GM12878 (cell line): ENCODE results near the gene ZCCHC2. TPM values are rescaled to one million over a fixed set of nuclear protein-coding genes. Genes with fewer than 3 reads are reported as not detected.

Experiments
- ATAC-seq: fragments of 200-7000 bp; cut with Tn5 transposase; 3 replicates; pipeline ENCODE4 v1.9.1; 2020; ENCODE audit warnings: mild to moderate bottlenecking, moderate library complexity
- BruUV-seq: library from RNA; stranded (reverse); fragments of 400-500 nt; replicated peaks from 2 replicates; lab custom pipeline; 2021; lab: Mats Ljungman, UMichigan
- CTCF ChIA-PET: fragments of 300-600 bp; sonication (Branson Sonifier 250); formaldehyde crosslinking; extraction: SDS; loops from one replicate; lab custom pipeline; 2021; ENCODE audit warnings: inconsistent platforms; lab: Yijun Ruan, JAX
- POLR2A ChIA-PET: fragments of 350-600 bp; formaldehyde crosslinking; extraction: SDS; loops from one replicate; lab custom pipeline; 2021; ENCODE audit warnings: inconsistent platforms; lab: Charles Lee
- RAD21 ChIA-PET: fragments of 300-600 bp; sonication (Branson Sonifier 250); formaldehyde crosslinking; loops from one replicate; lab custom pipeline; 2023; ENCODE audit warnings: antibody characterized with exemption; ENCODE audit not compliant: unreplicated experiment; lab: Charles Lee
- SMC1A ChIA-PET: fragments of 300-600 bp; sonication (Branson Sonifier 250); formaldehyde crosslinking; loops from one replicate; lab custom pipeline; 2023; ENCODE audit not compliant: unreplicated experiment, uncharacterized antibody; lab: Charles Lee
- DNase-seq: peaks from one replicate; pipeline ENCODE4 v3.0.0-alpha.2; 2011; ENCODE audit warnings: low read depth, low spot score
- FAIRE-seq: peaks from 3 replicates; lab custom pipeline; 2011; peaks lifted over from hg19 to GRCh38; lab: Jason Lieb, UNC
- H2AFZ ChIP-seq: 2 replicates; pipeline ENCODE4 v1.6.0; 2011; ENCODE audit warnings: low read depth, low read length, control low read depth; ENCODE audit not compliant: control insufficient read depth
- H3K27ac ChIP-seq: 2 replicates; pipeline ENCODE4 v1.5.1; 2011; ENCODE audit warnings: control low read depth; ENCODE audit not compliant: control insufficient read depth, insufficient read depth
- H3K27me3 ChIP-seq, 2 experiments: replicated peaks in 1 of 2; 2 replicates each; pipeline versions ENCODE4 v1.6.0 to v1.6.1; 2011; ENCODE audit warnings: low read length in 1 of 2; ENCODE audit not compliant: control insufficient read depth in 2 of 2, insufficient read depth in 2 of 2
- H3K36me3 ChIP-seq, 2 experiments: 2 replicates each; pipeline ENCODE4 v1.5.1; 2011; ENCODE audit warnings: low read length in 1 of 2; ENCODE audit not compliant: control insufficient read depth in 2 of 2, insufficient read depth in 2 of 2
- H3K4me1 ChIP-seq: 2 replicates; pipeline ENCODE4 v1.6.1; 2011; ENCODE audit warnings: mild to moderate bottlenecking, low read length, moderate library complexity, mixed read lengths; ENCODE audit not compliant: control insufficient read depth, insufficient read depth
- H3K4me2 ChIP-seq: 2 replicates; pipeline ENCODE4 v1.6.0; 2011; ENCODE audit warnings: control low read depth; ENCODE audit not compliant: control insufficient read depth, insufficient read depth
- H3K4me3 ChIP-seq: fragments of 200-600 bp; sonication (generic); 2 replicates; pipeline ENCODE4 v1.5.1; 2016
- H3K79me2 ChIP-seq: 2 replicates; pipeline ENCODE4 v1.6.0; 2011; ENCODE audit warnings: low read length; ENCODE audit not compliant: control insufficient read depth, insufficient read depth
- H3K9ac ChIP-seq: 2 replicates; pipeline ENCODE4 v1.8.0; 2011; ENCODE audit warnings: low read length, control low read depth, mixed read lengths; ENCODE audit not compliant: control insufficient read depth, insufficient read depth
- H3K9me3 ChIP-seq: replicated peaks from 3 replicates; pipeline ENCODE4 v1.5.1; 2011; ENCODE audit warnings: mild to moderate bottlenecking, low read length; ENCODE audit not compliant: control insufficient read depth, insufficient read depth
- H4K20me1 ChIP-seq: 2 replicates; pipeline ENCODE4 v1.6.0; 2011; ENCODE audit not compliant: control insufficient read depth, insufficient read depth
- CHD1 ChIP-seq: IDR thresholded peaks from 2 replicates; pipeline ENCODE4 v1.6.1; 2012; ENCODE audit warnings: low read depth, low read length, improper control_type of control experiment
- ESRRA ChIP-seq: IDR thresholded peaks from 2 replicates; pipeline ENCODE4 v1.6.1; 2012; ENCODE audit warnings: mild to moderate bottlenecking, low read length, improper control_type of control experiment
- ETV6 ChIP-seq, 2 experiments: fragments of 450-650 bp in 1 of 2; IDR thresholded peaks in 1 of 2; conservative IDR thresholded peaks in 1 of 2; 2 replicates each; pipeline ENCODE4 v1.6.1; 2014; ENCODE audit warnings: antibody characterized with exemption in 1 of 2, borderline replicate concordance in 1 of 2, low read depth in 1 of 2, mild to moderate bottlenecking in 1 of 2, moderate library complexity in 1 of 2
- FOXM1 ChIP-seq: IDR thresholded peaks from 2 replicates; pipeline ENCODE4 v1.6.1; 2012; ENCODE audit warnings: low read depth, mild to moderate bottlenecking, inconsistent platforms, low read length, moderate library complexity
- GABPA ChIP-seq: IDR thresholded peaks from 2 replicates; pipeline ENCODE4 v1.6.1; 2014; ENCODE audit warnings: antibody characterized with exemption, low read depth, mild to moderate bottlenecking, inconsistent platforms
- HDGF ChIP-seq: fragments of 450-650 bp; IDR thresholded peaks from 2 replicates; pipeline ENCODE4 v1.6.1; 2016; ENCODE audit warnings: antibody characterized with exemption
- NRF1 ChIP-seq: conservative IDR thresholded peaks from 2 replicates; pipeline ENCODE4 v1.6.1; 2011; ENCODE audit warnings: mild to moderate bottlenecking, low read depth, low read length, improper control_type of control experiment
- SMC3 ChIP-seq: IDR thresholded peaks from 2 replicates; pipeline ENCODE4 v1.6.1; 2011; ENCODE audit warnings: low read length, improper control_type of control experiment, borderline replicate concordance
- SUPT20H ChIP-seq: IDR thresholded peaks from 2 replicates; pipeline ENCODE4 v1.6.1; 2011; ENCODE audit warnings: low read depth, mild to moderate bottlenecking, low read length, moderate library complexity, borderline replicate concordance; ENCODE audit not compliant: control insufficient read depth
- TBL1XR1 ChIP-seq: IDR thresholded peaks from 2 replicates; pipeline ENCODE4 v1.6.1; 2012; ENCODE audit warnings: low read depth, low read length, improper control_type of control experiment
- WGBS: methylation state at CpG from one replicate; pipeline ENCODE4 v1.1.6; 2016; ENCODE audit warnings: low lambda C conversion rate; ENCODE audit not compliant: insufficient replicate concordance, insufficient coverage; ENCODE audit errors: missing lambda C conversion rate; 5-methylcytosine and 5-hydroxymethylcytosine counted together
- in situ Hi-C: fragments of 300-500 bp; cut with MboI; formaldehyde crosslinking; loops from 9 replicates; pipeline ENCODE4 v1.14.3; 2018; ENCODE audit warnings: mixed read lengths
- intact Hi-C: fragments of 100-400 bp; cut with micrococcal nuclease; formaldehyde crosslinking; loops from one replicate; pipeline ENCODE4 v1.14.2; 2022; ENCODE audit not compliant: unreplicated experiment
- polyA plus RNA-seq, 11 experiments: library from polyadenylated mRNA; depleted of rRNA in 4 of 11; unstranded in 6 of 11; stranded (reverse) in 5 of 11; fragments of >200 nt; fragmentation: Nextera tagmentation in 4 of 11; fragmentation: Illumina TruSeq in 1 of 11; extraction: Ambion mirVana in 4 of 11; extraction: Trizol in 1 of 11; gene quantifications; 1 replicate in 1 of 11; 2 replicates in 10 of 11; pipeline versions ENCODE4 v1.2.1 to v1.2.3, GENCODE V29; 2011 to 2016; ENCODE audit warnings: inconsistent platforms in 2 of 11, missing spikeins in 2 of 11, low read depth in 1 of 11
- total RNA-seq, 4 experiments: library from RNA; depleted of rRNA in 3 of 4; stranded (reverse); fragments of >200 nt in 3 of 4; fragmentation: Illumina TruSeq in 1 of 4; extraction: Trizol in 1 of 4; gene quantifications; 2 replicates each; pipeline versions ENCODE4 v1.2.1 to v1.2.3, GENCODE V29; 2013 to 2021
- TF ChIP-seq, protein P1 (sequence below): fragments of 450-650 bp; IDR thresholded peaks from 2 replicates; pipeline ENCODE4 v1.6.1; 2017; ENCODE audit warnings: borderline replicate concordance
- TF ChIP-seq, protein P2 (sequence below): fragments of 450-650 bp; IDR thresholded peaks from 2 replicates; pipeline ENCODE4 v1.6.1; 2017; ENCODE audit warnings: mild to moderate bottlenecking
- TF ChIP-seq, protein P3 (sequence below): IDR thresholded peaks from 2 replicates; pipeline ENCODE4 v1.6.1; 2011; ENCODE audit warnings: borderline replicate concordance, low read depth, mild to moderate bottlenecking, moderate library complexity, low read length; ENCODE audit not compliant: insufficient read depth, poor library complexity, severe bottlenecking

ZCCHC2 gene
- total and polyA plus RNA-seq, 10 of the 15 experiments (the other 5 are each of a cell fraction or from before 2014, with no cell fraction given) = 1.7 to 17.4 (median 8.6) TPM

DNA sequence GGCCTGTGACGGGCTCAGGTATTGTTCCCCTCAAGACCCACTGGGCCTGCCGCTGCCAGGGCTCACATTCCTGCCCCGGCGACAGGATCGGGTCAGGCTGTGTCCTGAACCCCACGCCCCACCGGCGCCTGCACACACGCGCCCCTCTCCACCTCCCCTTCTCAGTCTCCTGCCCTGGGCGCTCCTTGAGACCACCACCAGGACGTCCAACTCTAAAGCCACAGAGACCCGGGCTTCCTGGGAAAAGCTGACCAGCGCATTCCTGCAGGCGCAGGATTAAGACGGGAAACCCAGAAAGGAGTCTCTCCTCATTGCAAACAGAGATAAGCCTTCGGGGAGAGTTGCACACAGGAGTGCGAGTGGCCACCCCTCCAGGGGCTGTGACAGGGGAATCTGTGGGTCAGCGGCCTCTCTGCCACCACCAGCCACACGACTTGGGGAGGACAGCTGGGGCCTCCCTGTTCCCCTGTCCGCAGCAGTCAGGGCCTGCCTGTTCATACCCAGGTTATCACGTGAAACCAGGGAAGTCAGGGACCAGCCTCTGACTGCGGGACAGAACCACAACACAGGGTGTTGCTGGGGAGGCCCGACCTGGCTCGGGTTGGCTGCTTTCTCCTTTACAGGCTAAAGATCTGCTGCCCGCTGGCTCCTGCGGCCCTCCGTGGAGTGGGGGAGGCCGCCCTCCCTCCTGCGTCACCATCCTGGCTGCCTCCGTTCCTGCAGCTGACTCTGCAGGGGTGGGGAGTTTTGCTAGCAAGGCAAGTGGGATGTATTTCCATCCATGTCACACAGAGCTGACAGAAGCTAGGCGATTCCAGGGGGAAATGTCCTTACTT lies 88.8 kb downstream of the ZCCHC2 start:
- intact Hi-C loops = no loop called here
- no peak overlapping the region for H3K4me2 ChIP-seq
- no TSS peak for BruUV-seq
- WGBS = 60% methylated on average over 32 of the region's 32 CpGs
- POLR2A ChIA-PET = no interaction called here
- TF ChIP-seq, protein P1, sequence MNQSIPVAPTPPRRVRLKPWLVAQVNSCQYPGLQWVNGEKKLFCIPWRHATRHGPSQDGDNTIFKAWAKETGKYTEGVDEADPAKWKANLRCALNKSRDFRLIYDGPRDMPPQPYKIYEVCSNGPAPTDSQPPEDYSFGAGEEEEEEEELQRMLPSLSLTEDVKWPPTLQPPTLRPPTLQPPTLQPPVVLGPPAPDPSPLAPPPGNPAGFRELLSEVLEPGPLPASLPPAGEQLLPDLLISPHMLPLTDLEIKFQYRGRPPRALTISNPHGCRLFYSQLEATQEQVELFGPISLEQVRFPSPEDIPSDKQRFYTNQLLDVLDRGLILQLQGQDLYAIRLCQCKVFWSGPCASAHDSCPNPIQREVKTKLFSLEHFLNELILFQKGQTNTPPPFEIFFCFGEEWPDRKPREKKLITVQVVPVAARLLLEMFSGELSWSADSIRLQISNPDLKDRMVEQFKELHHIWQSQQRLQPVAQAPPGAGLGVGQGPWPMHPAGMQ = no peak
- no peak for TF ChIP-seq SMC3
- TF ChIP-seq, protein P2, sequence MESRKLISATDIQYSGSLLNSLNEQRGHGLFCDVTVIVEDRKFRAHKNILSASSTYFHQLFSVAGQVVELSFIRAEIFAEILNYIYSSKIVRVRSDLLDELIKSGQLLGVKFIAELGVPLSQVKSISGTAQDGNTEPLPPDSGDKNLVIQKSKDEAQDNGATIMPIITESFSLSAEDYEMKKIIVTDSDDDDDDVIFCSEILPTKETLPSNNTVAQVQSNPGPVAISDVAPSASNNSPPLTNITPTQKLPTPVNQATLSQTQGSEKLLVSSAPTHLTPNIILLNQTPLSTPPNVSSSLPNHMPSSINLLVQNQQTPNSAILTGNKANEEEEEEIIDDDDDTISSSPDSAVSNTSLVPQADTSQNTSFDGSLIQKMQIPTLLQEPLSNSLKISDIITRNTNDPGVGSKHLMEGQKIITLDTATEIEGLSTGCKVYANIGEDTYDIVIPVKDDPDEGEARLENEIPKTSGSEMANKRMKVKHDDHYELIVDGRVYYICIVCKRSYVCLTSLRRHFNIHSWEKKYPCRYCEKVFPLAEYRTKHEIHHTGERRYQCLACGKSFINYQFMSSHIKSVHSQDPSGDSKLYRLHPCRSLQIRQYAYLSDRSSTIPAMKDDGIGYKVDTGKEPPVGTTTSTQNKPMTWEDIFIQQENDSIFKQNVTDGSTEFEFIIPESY = no peak
- no peak for TF ChIP-seq ETV6 (conservative IDR thresholded peaks at IDR 0.05 in 1 of 2, IDR thresholded peaks at IDR 0.05 in 1 of 2; ENCODE audit: borderline replicate concordance in 1 of 2, low read depth in 1 of 2)
- TF ChIP-seq HDGF = no peak
- no peak for TF ChIP-seq FOXM1
- no peak for TF ChIP-seq SUPT20H
- no peak for TF ChIP-seq ESRRA
- TF ChIP-seq CHD1 = no peak
- TF ChIP-seq, protein P3, sequence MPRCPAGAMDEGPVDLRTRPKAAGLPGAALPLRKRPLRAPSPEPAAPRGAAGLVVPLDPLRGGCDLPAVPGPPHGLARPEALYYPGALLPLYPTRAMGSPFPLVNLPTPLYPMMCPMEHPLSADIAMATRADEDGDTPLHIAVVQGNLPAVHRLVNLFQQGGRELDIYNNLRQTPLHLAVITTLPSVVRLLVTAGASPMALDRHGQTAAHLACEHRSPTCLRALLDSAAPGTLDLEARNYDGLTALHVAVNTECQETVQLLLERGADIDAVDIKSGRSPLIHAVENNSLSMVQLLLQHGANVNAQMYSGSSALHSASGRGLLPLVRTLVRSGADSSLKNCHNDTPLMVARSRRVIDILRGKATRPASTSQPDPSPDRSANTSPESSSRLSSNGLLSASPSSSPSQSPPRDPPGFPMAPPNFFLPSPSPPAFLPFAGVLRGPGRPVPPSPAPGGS = no peak
- TF ChIP-seq TBL1XR1 = no peak
- TF ChIP-seq NRF1 = no peak
- TF ChIP-seq GABPA = no peak
- TF ChIP-seq, all 136 proteins: peak for 0
- RAD21 ChIA-PET = no interaction called here
- no peak overlapping the region for H3K27ac ChIP-seq
- FAIRE-seq (no peak), ATAC-seq (no peak), DNase-seq (no peak)
- no peaks in the 10 kb centered on the region for H3K79me2 ChIP-seq
- H3K36me3 ChIP-seq = no peaks in the 10 kb centered on the region
- SMC1A ChIA-PET = interaction anchor here (1.5 kb wide), 1 partner anchor 175 kb away, joined by 3 read pairs; no protein-coding TSS in a partner anchor
- in situ Hi-C loops = no loop called here
- CTCF ChIA-PET = interaction anchor here (1.4 kb wide), 1 partner anchor 26 kb away, joined by 5 read pairs; no protein-coding TSS in a partner anchor
- no peak overlapping the region for H3K9ac ChIP-seq
- no peaks in the 10 kb centered on the region; a peak in 1 of 4 replicates for H3K27me3 ChIP-seq
- H2AFZ ChIP-seq = no peak overlapping the region
- H3K9me3 ChIP-seq = no peaks in the 10 kb centered on the region
- H3K4me3 ChIP-seq = no peak overlapping the region
- no peaks in the 10 kb centered on the region for H4K20me1 ChIP-seq
- no peaks in the 10 kb centered on the region for H3K4me1 ChIP-seq
